Keratinocyte (primary cell): Measurements from ENCODE around the gene KANSL1. TPM values are rescaled to one million over a fixed set of nuclear protein-coding genes. Genes with fewer than 3 reads are reported as not detected.

ENCODE experiments used
- DNase-seq: peaks from one replicate; pipeline ENCODE4 v3.0.0-alpha.2; 2011; ENCODE audit warnings: low read depth, missing footprints, low spot score
- FAIRE-seq: peaks from 2 replicates; lab custom pipeline; 2011; peaks lifted over from hg19 to GRCh38; lab: Jason Lieb, UNC
- H2AFZ ChIP-seq: 2 replicates; pipeline ENCODE4 v1.6.0; 2012; ENCODE audit warnings: low read length, control low read depth, inconsistent platforms; ENCODE audit not compliant: control insufficient read depth
- H3K27ac ChIP-seq: 2 replicates; pipeline ENCODE4 v1.5.1; 2011; ENCODE audit warnings: low read length; ENCODE audit not compliant: control insufficient read depth, insufficient read depth
- H3K27me3 ChIP-seq: 3 replicates; pipeline ENCODE4 v1.6.0; 2011; ENCODE audit warnings: low read length; ENCODE audit not compliant: control insufficient read depth, insufficient read depth; ENCODE audit errors: extremely low read depth
- H3K36me3 ChIP-seq, 2 experiments: 2 replicates in 1 of 2; 3 replicates in 1 of 2; pipeline ENCODE4 v1.5.1; 2011; ENCODE audit warnings: low read length in 2 of 2, mild to moderate bottlenecking in 1 of 2; ENCODE audit not compliant: control insufficient read depth in 2 of 2, insufficient read depth in 2 of 2; ENCODE audit errors: extremely low read depth in 1 of 2
- H3K4me1 ChIP-seq: 3 replicates; pipeline ENCODE4 v1.5.1; 2011; ENCODE audit warnings: low read length; ENCODE audit not compliant: control insufficient read depth, insufficient read depth; ENCODE audit errors: extremely low read depth
- H3K4me2 ChIP-seq: 3 replicates; pipeline ENCODE4 v1.6.0; 2011; ENCODE audit warnings: low read depth, low read length; ENCODE audit not compliant: control insufficient read depth, insufficient read depth; ENCODE audit errors: extremely low read depth
- H3K4me3 ChIP-seq, 3 experiments: fragments of 200-600 bp in 1 of 3; sonication (generic) in 1 of 3; 2 replicates in 2 of 3; 3 replicates in 1 of 3; pipeline ENCODE4 v1.5.1; 2011 to 2016; ENCODE audit warnings: low read length in 3 of 3, mild to moderate bottlenecking in 3 of 3, control low read depth in 2 of 3, inconsistent platforms in 1 of 3, low read depth in 1 of 3, mixed read lengths in 1 of 3, mixed run types in 1 of 3, moderate library complexity in 1 of 3; ENCODE audit not compliant: control insufficient read depth in 2 of 3, insufficient read depth in 2 of 3; ENCODE audit errors: extremely low read depth in 1 of 3
- H3K79me2 ChIP-seq: 2 replicates; pipeline ENCODE4 v1.6.0; 2012; ENCODE audit warnings: low read length; ENCODE audit not compliant: control insufficient read depth, insufficient read depth
- H3K9ac ChIP-seq: 3 replicates; pipeline ENCODE4 v1.6.0; 2011; ENCODE audit warnings: low read length; ENCODE audit not compliant: control insufficient read depth, insufficient read depth; ENCODE audit errors: extremely low read depth
- H3K9me1 ChIP-seq: 3 replicates; pipeline ENCODE4 v1.6.0; 2011; ENCODE audit warnings: low read length; ENCODE audit not compliant: control insufficient read depth, insufficient read depth; ENCODE audit errors: extremely low read depth
- H3K9me3 ChIP-seq: 2 replicates; pipeline ENCODE4 v1.5.1; 2012; ENCODE audit warnings: low read depth, low read length; ENCODE audit not compliant: control insufficient read depth
- H4K20me1 ChIP-seq: 3 replicates; pipeline ENCODE4 v1.6.0; 2011; ENCODE audit warnings: low read length; ENCODE audit not compliant: control insufficient read depth, insufficient read depth; ENCODE audit errors: extremely low read depth
- EZH2 ChIP-seq: IDR thresholded peaks from one replicate; pipeline ENCODE4 v1.6.1; 2012; ENCODE audit warnings: inconsistent platforms, mild to moderate bottlenecking, low read length, moderate library complexity
- dilution Hi-C: fragments of 300-500 bp; cut with MboI; formaldehyde crosslinking; loops from one replicate; pipeline ENCODE4 v1.7.0; 2020; ENCODE audit warnings: low sequenced_read_pairs; ENCODE audit not compliant: extremely low pct_ligation_motif_present
- polyA plus RNA-seq, 5 experiments: library from polyadenylated mRNA; depleted of rRNA in 3 of 5; stranded (reverse) in 3 of 5; stranded (forward) in 1 of 5; unstranded in 1 of 5; fragments of >200 nt; gene quantifications; 1 replicate in 1 of 5; 2 replicates in 3 of 5; 3 replicates in 1 of 5; pipeline versions ENCODE4 v1.2.1 to v1.2.3, GENCODE V29; 2011 to 2012; ENCODE audit warnings: missing spikeins in 2 of 5, low read depth in 1 of 5, low replicate concordance in 1 of 5
- TF ChIP-seq, protein P1 (sequence below), 3 experiments: IDR thresholded peaks in 1 of 3; conservative IDR thresholded peaks in 1 of 3; optimal IDR thresholded peaks in 1 of 3; 2 replicates in 2 of 3; 3 replicates in 1 of 3; pipeline versions ENCODE3 to v1.5.1; 2011; ENCODE audit warnings: low read length in 3 of 3, mild to moderate bottlenecking in 3 of 3, moderate library complexity in 2 of 3, control low read depth in 1 of 3, inconsistent platforms in 1 of 3; ENCODE audit not compliant: insufficient read depth in 2 of 3; ENCODE audit errors: extremely low read depth in 1 of 3

KANSL1 gene
- polyA plus RNA-seq, 1 donor (not counting 4 experiments of a cell fraction or from before 2014, with no cell fraction given), result 17.6 TPM

DNA sequence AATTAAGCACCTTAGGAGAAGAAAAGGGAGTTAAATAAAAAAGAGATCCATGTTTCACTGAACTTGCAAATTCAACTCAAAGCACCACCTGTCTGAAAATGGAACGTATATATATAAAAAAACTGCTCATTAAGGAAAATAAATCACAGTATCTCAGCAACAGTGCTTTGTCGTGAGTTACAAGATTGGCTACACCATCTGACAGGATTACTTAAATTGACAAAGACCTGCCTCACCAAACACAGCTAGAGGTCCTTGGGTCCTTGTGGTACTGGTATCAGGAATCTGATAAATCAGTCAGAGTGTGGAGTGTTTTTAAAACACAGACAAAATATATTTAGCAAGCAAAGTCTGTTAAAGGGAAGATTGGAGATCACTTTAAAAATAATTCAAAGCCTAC is 63.9 kb downstream of the KANSL1 start:
- TF ChIP-seq EZH2, result no peak
- TF ChIP-seq, protein P1, sequence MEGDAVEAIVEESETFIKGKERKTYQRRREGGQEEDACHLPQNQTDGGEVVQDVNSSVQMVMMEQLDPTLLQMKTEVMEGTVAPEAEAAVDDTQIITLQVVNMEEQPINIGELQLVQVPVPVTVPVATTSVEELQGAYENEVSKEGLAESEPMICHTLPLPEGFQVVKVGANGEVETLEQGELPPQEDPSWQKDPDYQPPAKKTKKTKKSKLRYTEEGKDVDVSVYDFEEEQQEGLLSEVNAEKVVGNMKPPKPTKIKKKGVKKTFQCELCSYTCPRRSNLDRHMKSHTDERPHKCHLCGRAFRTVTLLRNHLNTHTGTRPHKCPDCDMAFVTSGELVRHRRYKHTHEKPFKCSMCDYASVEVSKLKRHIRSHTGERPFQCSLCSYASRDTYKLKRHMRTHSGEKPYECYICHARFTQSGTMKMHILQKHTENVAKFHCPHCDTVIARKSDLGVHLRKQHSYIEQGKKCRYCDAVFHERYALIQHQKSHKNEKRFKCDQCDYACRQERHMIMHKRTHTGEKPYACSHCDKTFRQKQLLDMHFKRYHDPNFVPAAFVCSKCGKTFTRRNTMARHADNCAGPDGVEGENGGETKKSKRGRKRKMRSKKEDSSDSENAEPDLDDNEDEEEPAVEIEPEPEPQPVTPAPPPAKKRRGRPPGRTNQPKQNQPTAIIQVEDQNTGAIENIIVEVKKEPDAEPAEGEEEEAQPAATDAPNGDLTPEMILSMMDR (optimal IDR thresholded peaks at IDR 0.05 in 1 of 3, IDR thresholded peaks at IDR 0.05 in 1 of 3, conservative IDR thresholded peaks at IDR 0.05 in 1 of 3; ENCODE audit: extremely low read depth in 1 of 3, insufficient read depth in 2 of 3, low read length in 3 of 3), result no peak
- H3K36me3 ChIP-seq, result peaks cover 2 to 6% of the 10 kb centered on the region in 2 experiments
- H3K4me1 ChIP-seq, result no peaks in the 10 kb centered on the region
- H3K79me2 ChIP-seq, result peaks cover 92% of the 10 kb centered on the region
- H3K27me3 ChIP-seq, result no peaks in the 10 kb centered on the region
- no peak overlapping the region for H3K27ac ChIP-seq
- H4K20me1 ChIP-seq, result peaks cover 31% of the 10 kb centered on the region
- H3K4me3 ChIP-seq, result no peak overlapping the region
- dilution Hi-C loops, result no loop called here
- DNase-seq, result no peak
- no peak overlapping the region for H3K9ac ChIP-seq
- no peak overlapping the region for H2AFZ ChIP-seq
- no peak overlapping the region for H3K4me2 ChIP-seq
- H3K9me1 ChIP-seq, result no peaks in the 10 kb centered on the region
- H3K9me3 ChIP-seq, result no peaks in the 10 kb centered on the region
- no peak for FAIRE-seq

DNA sequence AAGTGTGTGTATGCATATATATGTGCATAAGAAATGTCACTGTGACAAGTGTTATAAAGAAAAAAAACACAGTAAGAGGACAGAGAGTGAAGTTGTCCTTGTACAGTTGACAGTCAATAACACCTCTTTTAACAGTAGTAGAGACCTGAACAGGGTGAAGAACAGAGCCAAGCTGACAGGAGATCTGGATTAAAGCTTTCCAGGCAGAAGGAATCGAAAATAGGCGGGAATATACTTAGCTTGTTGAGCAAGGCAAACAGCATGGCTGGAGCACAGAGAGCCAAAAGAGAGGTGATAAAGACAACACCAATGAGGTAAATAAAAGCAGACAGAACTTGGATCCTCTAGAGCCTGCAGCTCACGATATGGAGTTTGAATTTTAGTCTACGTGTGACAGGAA is 64.8 kb downstream of the KANSL1 start:
- Histone ChIP-seq H3K9me1 (no peaks in the 10 kb centered on the region), H3K9me3 (no peaks in the 10 kb centered on the region), H3K4me1 (no peaks in the 10 kb centered on the region), H3K9ac (no peak overlapping the region), H2AFZ (no peak overlapping the region), H3K79me2 (peaks cover 93% of the 10 kb centered on the region), H3K27ac (no peak overlapping the region), H3K4me3 (no peak overlapping the region), H3K4me2 (no peak overlapping the region), H4K20me1 (peaks cover 38% of the 10 kb centered on the region), H3K27me3 (no peaks in the 10 kb centered on the region), H3K36me3 (peaks cover 3 to 6% of the 10 kb centered on the region in 2 experiments)
- dilution Hi-C loops, result no loop called here
- FAIRE-seq (no peak), DNase-seq (no peak)
- TF ChIP-seq EZH2, result no peak
- TF ChIP-seq, protein P1 (optimal IDR thresholded peaks at IDR 0.05 in 1 of 3, IDR thresholded peaks at IDR 0.05 in 1 of 3, conservative IDR thresholded peaks at IDR 0.05 in 1 of 3; ENCODE audit: extremely low read depth in 1 of 3, insufficient read depth in 2 of 3, low read length in 3 of 3), result no peak
